Loucy (cell line): ENCODE results near the gene CUX1.

Experiments
- EZH2phosphoT487 ChIP-seq: fragments of 200-600 bp; IDR thresholded peaks from 2 replicates; pipeline ENCODE4 v1.6.1; 2018; ENCODE audit warnings: antibody characterized with exemption, mild to moderate bottlenecking, moderate library complexity, borderline replicate concordance
- TF ChIP-seq, protein P1 (sequence below): fragments of 200-600 bp; sonication (generic); conservative IDR thresholded peaks from 2 replicates; pipeline ENCODE4 v1.5.1; 2014; ENCODE audit warnings: mild to moderate bottlenecking, antibody characterized with exemption, low read length

DNA sequence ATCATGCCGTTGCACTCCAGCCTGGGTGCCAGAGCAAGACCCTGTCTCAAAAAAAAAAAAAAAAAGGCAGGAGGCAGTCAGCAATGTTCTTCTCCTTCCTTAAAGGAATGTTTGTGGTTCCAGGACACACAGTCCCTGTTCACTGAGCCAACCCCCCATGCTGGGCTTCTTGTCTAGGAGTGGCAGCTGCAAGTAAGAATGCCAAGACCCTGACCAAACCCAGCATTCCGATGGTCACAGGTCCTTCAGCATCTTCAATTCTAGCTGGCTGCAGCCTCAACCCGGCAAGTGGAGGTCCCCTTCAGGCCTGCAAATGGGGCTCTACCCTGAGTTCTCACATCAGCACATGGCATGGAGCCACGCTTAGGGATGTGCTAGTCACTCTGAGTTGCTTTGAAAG, 38.2 kb upstream of the CUX1 start:
- TF ChIP-seq, protein P1, sequence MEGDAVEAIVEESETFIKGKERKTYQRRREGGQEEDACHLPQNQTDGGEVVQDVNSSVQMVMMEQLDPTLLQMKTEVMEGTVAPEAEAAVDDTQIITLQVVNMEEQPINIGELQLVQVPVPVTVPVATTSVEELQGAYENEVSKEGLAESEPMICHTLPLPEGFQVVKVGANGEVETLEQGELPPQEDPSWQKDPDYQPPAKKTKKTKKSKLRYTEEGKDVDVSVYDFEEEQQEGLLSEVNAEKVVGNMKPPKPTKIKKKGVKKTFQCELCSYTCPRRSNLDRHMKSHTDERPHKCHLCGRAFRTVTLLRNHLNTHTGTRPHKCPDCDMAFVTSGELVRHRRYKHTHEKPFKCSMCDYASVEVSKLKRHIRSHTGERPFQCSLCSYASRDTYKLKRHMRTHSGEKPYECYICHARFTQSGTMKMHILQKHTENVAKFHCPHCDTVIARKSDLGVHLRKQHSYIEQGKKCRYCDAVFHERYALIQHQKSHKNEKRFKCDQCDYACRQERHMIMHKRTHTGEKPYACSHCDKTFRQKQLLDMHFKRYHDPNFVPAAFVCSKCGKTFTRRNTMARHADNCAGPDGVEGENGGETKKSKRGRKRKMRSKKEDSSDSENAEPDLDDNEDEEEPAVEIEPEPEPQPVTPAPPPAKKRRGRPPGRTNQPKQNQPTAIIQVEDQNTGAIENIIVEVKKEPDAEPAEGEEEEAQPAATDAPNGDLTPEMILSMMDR, result no peak
- TF ChIP-seq EZH2phosphoT487, result no peak
